Panc1 (cell line): Measurements from ENCODE around the gene FDXR. TPM values are rescaled to one million over a fixed set of nuclear protein-coding genes. Genes with fewer than 3 reads are reported as not detected.

Experiments used
- ATAC-seq: fragments of 200-7000 bp; cut with Tn5 transposase; 2 replicates; pipeline ENCODE4 v1.9.1; 2020; ENCODE audit warnings: mild to moderate bottlenecking, moderate library complexity
- BruUV-seq: library from RNA; stranded (reverse); fragments of 400-500 nt; replicated peaks from 2 replicates; lab custom pipeline; 2021; lab: Mats Ljungman, UMichigan
- CTCF ChIA-PET: fragments of 300-600 bp; sonication (Branson Sonifier 250); formaldehyde crosslinking; loops from one replicate; lab custom pipeline; 2022; ENCODE audit warnings: antibody characterized with exemption; lab: Charles Lee
- POLR2A ChIA-PET: fragments of 300-600 bp; sonication (Branson Sonifier 250); formaldehyde crosslinking; loops from one replicate; lab custom pipeline; 2022; ENCODE audit warnings: antibody characterized with exemption; lab: Charles Lee
- DNase-seq: peaks from one replicate; pipeline ENCODE4 v3.0.0-alpha.2; 2010; ENCODE audit warnings: low read depth, low spot score
- H3K27ac ChIP-seq: 2 replicates; pipeline ENCODE4 v1.5.1; 2011; ENCODE audit warnings: mild to moderate bottlenecking, low read length, inconsistent platforms
- H3K27me3 ChIP-seq: fragments of 200-500 bp; sonication (Bioruptor generic); 2 replicates; pipeline ENCODE4 v1.6.0; 2014; ENCODE audit warnings: low read length, inconsistent platforms; ENCODE audit not compliant: control insufficient read depth, insufficient read depth
- H3K36me3 ChIP-seq: fragments of 200-500 bp; sonication (Bioruptor generic); 2 replicates; pipeline ENCODE4 v1.5.1; 2014; ENCODE audit warnings: inconsistent platforms, mild to moderate bottlenecking, low read length, moderate library complexity; ENCODE audit not compliant: control insufficient read depth, insufficient read depth
- H3K4me1 ChIP-seq: 2 replicates; pipeline ENCODE4 v1.5.1; 2011; ENCODE audit warnings: inconsistent platforms, mild to moderate bottlenecking, low read length, moderate library complexity; ENCODE audit not compliant: control insufficient read depth, insufficient read depth
- H3K4me3 ChIP-seq, 2 experiments: 2 replicates each; pipeline ENCODE4 v1.5.1; 2011 to 2012; ENCODE audit warnings: low read depth in 2 of 2, low read length in 2 of 2, mild to moderate bottlenecking in 2 of 2, inconsistent platforms in 1 of 2, moderate library complexity in 1 of 2
- H3K9me3 ChIP-seq: fragments of 200-500 bp; sonication (Bioruptor generic); 2 replicates; pipeline ENCODE4 v1.5.1; 2014; ENCODE audit warnings: low read depth, mild to moderate bottlenecking, inconsistent platforms, low read length, moderate library complexity; ENCODE audit not compliant: control insufficient read depth, insufficient read depth
- POLR2AphosphoS5 ChIP-seq: IDR thresholded peaks from 2 replicates; pipeline ENCODE4 v1.6.1; 2012; ENCODE audit warnings: mild to moderate bottlenecking, low read depth, low read length, moderate library complexity
- SIN3A ChIP-seq: IDR thresholded peaks from 2 replicates; pipeline ENCODE4 v1.6.1; 2012; ENCODE audit warnings: low read depth, mild to moderate bottlenecking, low read length, moderate library complexity, borderline replicate concordance; ENCODE audit not compliant: insufficient read depth
- TCF7L2 ChIP-seq: IDR thresholded peaks from 2 replicates; pipeline ENCODE4 v1.6.1; 2011; ENCODE audit warnings: mild to moderate bottlenecking, low read depth, low read length, inconsistent platforms
- in situ Hi-C: cut with HindIII; loops from 2 replicates; pipeline ENCODE4 v1.10.0; 2016; ENCODE audit warnings: low sequenced_read_pairs, low pct_unique_long_range_greater_than_20kb
- intact Hi-C: fragments of 100-400 bp; cut with micrococcal nuclease; formaldehyde crosslinking; loops from one replicate; pipeline ENCODE4 v1.10.0; 2022; ENCODE audit not compliant: unreplicated experiment
- total RNA-seq: library from RNA; stranded (reverse); gene quantifications from one replicate; pipeline ENCODE4 v1.2.1, GENCODE V29; 2021; ENCODE audit not compliant: unreplicated experiment
- TF ChIP-seq, protein P1 (sequence below): fragments of 450-650 bp; IDR thresholded peaks from 2 replicates; pipeline ENCODE4 v1.5.1; 2017; ENCODE audit warnings: mild to moderate bottlenecking
- TF ChIP-seq, protein P2 (sequence below), 2 experiments: IDR thresholded peaks; 2 replicates each; pipeline ENCODE4 v1.6.1; 2011 to 2012; ENCODE audit warnings: low read depth in 2 of 2, control low read depth in 1 of 2, low read length in 1 of 2, mild to moderate bottlenecking in 1 of 2, moderate library complexity in 1 of 2; ENCODE audit not compliant: insufficient read depth in 1 of 2

FDXR gene
- total RNA-seq, 1 experiment from 2014 or later: 21.8 TPM

DNA sequence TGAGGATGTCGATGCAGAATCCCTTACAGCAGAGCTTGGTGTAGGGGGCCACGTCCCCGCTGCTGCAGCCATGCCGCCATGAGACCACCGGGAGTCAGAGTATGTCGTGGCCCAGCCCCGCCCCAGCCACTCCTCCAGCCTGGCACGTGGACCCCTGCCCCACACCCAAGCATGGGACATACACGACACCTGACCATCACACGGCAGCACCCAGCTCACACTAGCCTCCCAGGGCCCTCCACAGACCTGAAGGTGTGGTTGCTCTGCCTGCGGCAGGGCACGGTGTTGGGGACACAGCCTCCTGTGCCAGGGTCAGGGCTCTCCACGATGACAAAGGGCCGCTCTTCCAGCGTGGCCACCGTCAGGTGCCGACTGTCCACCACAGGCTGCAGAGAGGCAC lies 22.5 kb downstream of the FDXR start:
- Histone ChIP-seq H3K27me3 (peaks cover 6% of the 10 kb centered on the region; the same call in 1 of the 2 replicates), H3K9me3 (no peaks in the 10 kb centered on the region), H3K4me3 (no peak overlapping the region), H3K27ac (no peak overlapping the region), H3K4me1 (no peaks in the 10 kb centered on the region), H3K36me3 (no peaks in the 10 kb centered on the region)
- BruUV-seq: no TSS peak
- no peak for TF ChIP-seq SIN3A
- TF ChIP-seq POLR2AphosphoS5: no peak
- TF ChIP-seq, protein P1, sequence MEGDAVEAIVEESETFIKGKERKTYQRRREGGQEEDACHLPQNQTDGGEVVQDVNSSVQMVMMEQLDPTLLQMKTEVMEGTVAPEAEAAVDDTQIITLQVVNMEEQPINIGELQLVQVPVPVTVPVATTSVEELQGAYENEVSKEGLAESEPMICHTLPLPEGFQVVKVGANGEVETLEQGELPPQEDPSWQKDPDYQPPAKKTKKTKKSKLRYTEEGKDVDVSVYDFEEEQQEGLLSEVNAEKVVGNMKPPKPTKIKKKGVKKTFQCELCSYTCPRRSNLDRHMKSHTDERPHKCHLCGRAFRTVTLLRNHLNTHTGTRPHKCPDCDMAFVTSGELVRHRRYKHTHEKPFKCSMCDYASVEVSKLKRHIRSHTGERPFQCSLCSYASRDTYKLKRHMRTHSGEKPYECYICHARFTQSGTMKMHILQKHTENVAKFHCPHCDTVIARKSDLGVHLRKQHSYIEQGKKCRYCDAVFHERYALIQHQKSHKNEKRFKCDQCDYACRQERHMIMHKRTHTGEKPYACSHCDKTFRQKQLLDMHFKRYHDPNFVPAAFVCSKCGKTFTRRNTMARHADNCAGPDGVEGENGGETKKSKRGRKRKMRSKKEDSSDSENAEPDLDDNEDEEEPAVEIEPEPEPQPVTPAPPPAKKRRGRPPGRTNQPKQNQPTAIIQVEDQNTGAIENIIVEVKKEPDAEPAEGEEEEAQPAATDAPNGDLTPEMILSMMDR: no peak; the same call in 1 of the 2 replicates
- no peak for TF ChIP-seq TCF7L2
- TF ChIP-seq, protein P2, sequence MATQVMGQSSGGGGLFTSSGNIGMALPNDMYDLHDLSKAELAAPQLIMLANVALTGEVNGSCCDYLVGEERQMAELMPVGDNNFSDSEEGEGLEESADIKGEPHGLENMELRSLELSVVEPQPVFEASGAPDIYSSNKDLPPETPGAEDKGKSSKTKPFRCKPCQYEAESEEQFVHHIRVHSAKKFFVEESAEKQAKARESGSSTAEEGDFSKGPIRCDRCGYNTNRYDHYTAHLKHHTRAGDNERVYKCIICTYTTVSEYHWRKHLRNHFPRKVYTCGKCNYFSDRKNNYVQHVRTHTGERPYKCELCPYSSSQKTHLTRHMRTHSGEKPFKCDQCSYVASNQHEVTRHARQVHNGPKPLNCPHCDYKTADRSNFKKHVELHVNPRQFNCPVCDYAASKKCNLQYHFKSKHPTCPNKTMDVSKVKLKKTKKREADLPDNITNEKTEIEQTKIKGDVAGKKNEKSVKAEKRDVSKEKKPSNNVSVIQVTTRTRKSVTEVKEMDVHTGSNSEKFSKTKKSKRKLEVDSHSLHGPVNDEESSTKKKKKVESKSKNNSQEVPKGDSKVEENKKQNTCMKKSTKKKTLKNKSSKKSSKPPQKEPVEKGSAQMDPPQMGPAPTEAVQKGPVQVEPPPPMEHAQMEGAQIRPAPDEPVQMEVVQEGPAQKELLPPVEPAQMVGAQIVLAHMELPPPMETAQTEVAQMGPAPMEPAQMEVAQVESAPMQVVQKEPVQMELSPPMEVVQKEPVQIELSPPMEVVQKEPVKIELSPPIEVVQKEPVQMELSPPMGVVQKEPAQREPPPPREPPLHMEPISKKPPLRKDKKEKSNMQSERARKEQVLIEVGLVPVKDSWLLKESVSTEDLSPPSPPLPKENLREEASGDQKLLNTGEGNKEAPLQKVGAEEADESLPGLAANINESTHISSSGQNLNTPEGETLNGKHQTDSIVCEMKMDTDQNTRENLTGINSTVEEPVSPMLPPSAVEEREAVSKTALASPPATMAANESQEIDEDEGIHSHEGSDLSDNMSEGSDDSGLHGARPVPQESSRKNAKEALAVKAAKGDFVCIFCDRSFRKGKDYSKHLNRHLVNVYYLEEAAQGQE (IDR thresholded peaks at IDR 0.05; ENCODE audit: insufficient read depth in 1 of 2, low read depth in 2 of 2, low read length in 1 of 2): no peak
- in situ Hi-C loops (no loop called here), intact Hi-C loops (no loop called here)
- CTCF ChIA-PET: no interaction called here
- no peak for ATAC-seq
- no peak for DNase-seq
- POLR2A ChIA-PET: interaction anchor here (0.5 kb wide), 1 partner anchor 113 kb away, joined by 8 read pairs; the partner anchor contains the start of gene RAB37

DNA sequence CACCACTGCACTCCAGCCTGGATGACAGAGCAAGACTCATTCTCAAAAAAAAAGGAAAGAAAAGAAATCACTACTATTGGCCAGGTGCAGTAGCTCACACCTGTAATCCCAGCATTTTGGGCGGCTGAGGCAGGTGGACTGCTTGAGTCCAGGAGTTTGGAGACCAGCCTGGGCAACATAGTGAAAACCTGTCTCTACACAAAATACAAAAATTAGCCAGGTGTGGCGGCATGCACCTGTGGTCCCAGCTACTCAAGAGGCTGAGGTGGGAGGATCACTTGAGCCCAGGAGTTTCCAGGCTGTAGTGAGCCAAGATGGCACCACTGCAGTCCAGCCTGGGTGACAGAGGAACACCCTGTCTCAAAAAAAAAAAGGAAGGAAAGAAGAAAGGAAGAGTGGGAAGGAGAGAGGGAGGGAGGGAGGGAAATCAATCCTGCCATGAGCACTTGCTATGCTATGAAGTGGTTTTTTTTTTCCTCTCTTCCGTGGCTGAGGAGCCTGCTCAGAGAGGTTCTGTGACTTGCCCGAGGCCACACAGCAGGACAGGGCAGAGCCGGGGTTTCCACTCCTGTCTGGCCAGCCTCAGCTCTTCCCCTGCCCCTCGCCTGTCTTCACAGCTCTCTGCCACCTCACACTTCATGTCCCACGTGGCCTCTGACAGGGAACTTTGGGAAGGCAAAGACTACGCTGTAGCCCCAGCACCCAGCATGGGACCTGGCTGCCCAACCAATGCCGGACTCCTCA lies 24.0 kb downstream of the FDXR start:
- Histone ChIP-seq H3K36me3 (no peaks in the 10 kb centered on the region), H3K4me3 (no peak overlapping the region), H3K27me3 (peaks cover 4% of the 10 kb centered on the region; the same call in 1 of the 2 replicates), H3K9me3 (no peaks in the 10 kb centered on the region), H3K4me1 (no peaks in the 10 kb centered on the region), H3K27ac (no peak overlapping the region)
- TF ChIP-seq TCF7L2 (no peak), SIN3A (no peak), POLR2AphosphoS5 (no peak)
- TF ChIP-seq, protein P2 (IDR thresholded peaks at IDR 0.05; ENCODE audit: insufficient read depth in 1 of 2, low read depth in 2 of 2, low read length in 1 of 2): no peak
- TF ChIP-seq, protein P1: no peak
- intact Hi-C loops: no loop called here
- POLR2A ChIA-PET: no interaction called here
- BruUV-seq: no TSS peak
- ATAC-seq (no peak), DNase-seq (no peak)
- in situ Hi-C loops: no loop called here
- CTCF ChIA-PET: no interaction called here
